GM21381 (cell line): Measurements from ENCODE around the gene SNX25.
"Not testable (repeated sequence)": the region's sequence is repeated elsewhere in the genome, so short reads cannot be mapped to it uniquely, and the experiment has no call there.

Experiments
- ATAC-seq: cut with Tn5 transposase; IDR thresholded peaks from one replicate; pipeline ENCODE4 v1.9.1; 2021; ENCODE audit warnings: mild to moderate bottlenecking, moderate library complexity; ENCODE audit not compliant: unreplicated experiment

Gene SNX25

DNA sequence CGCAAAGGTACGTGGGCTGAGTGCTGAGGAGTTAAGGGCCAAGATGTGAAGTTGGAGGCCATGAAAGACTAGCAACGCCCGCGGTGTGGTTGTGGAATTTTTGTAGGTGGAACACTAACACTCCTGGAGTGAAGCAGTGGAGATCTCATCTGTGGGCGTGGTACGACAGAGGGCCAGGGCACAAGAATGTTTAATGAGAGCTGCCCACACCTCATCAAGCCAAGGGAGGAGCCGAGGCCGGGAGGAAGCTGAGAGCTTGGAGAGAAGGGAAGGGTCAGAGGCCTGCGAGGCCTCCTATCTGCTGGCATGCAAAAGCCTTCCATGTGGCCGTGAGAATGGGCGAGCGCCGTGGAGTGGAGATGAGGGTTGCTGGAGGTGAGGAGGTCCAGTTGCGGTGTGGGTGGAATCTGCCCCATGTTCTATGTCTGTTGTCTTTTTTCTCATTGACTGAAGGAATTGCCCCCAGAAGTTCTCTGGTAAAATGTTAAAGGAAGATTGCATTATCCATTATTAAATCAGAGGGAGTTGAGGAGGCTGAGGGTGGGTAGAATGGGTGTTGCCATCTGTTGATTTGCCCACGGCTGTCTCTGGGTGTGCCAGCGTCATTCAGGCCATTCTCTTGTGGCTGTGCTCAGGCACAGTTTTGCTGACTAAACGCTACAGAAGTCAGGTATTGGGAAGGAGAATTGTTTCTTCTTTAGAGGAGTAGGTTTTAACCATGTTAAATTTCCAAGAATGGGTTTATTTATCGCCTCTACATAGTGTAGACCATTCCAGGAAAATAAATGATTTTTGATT is 19.8 kb downstream of the SNX25 start:
- no peak for ATAC-seq

GRCh38 chr4:185232370-185232769 is 23.0 kb downstream of the SNX25 start:
- ATAC-seq, result no peak

DNA sequence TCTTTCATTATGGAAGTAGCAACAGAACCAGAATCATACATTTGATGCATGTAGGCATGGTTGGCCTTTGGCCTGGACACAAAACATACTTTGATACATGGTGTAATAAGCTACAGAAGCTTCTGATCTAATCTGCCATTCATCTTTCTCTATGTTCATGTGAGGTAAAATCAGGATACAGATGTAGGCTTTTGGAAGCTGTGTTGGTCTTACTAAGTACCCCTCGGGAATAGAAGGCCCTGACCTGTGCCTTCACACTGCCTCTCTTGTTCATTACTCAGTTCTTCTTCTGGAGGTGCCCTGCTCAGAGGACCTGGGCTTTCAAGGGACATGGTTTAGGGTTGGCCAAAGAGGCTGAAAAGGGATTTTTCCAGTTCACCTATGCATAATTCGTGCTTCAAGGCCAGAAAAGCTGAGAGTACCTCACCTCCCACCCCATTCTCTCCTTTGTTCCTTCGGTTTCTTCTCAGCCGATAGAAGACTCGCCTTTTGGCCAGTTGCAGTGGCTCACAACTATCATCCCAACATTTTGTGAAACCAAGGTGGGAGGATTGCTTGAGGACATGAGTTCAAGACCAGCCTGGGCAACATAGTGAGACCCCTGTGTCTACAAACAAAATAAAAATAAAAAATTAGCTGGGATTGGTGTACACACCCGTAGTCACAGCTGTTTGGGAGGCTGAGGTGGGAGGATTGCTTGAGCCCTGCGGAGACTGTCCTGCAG is 25.9 kb downstream of the SNX25 start:
- no peak for ATAC-seq

DNA sequence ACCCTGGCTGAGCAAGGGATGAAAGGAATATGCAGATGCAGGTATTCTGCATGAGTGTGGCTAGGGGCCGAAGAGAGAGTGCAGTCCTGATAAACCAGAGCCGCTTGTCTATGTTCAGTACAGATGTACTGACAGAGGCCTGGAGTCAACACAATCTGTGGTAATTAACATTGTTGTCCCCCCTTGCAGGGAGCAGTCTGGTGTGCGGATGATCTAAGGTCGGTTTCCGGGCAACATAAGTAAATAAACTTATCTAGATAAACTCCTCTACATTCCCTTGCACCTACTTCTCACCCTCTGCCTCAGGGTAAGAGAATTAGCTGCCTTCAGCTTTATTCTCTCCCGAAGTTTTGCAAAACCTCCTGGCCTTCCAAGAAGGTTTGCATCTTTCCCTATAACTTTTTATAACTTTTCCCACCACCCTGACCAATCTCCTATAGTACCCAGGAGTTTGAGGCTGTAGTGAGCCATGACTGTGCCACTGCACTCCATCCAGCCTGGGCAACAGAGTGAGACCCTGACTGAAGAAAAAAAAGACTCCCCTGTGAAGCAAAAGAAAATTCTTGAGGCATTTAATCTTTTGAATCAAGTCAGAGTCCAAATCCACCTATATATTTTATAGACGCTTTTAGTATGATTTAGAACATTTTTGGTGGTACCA is 26.6 kb downstream of the SNX25 start:
- ATAC-seq, result no peak

- no peak for ATAC-seq
Observed at GRCh38 chr4:185237175-185237574, 27.8 kb downstream of the SNX25 start.

- ATAC-seq, result no peak
Observed at GRCh38 chr4:185238215-185238681, 28.9 kb downstream of the SNX25 start.

- ATAC-seq, result no peak
Observed at GRCh38 chr4:185238750-185239149, 29.4 kb downstream of the SNX25 start.

- ATAC-seq, result not testable (repeated sequence)
Observed at GRCh38 chr4:185240486-185240885, 31.1 kb downstream of the SNX25 start.

DNA sequence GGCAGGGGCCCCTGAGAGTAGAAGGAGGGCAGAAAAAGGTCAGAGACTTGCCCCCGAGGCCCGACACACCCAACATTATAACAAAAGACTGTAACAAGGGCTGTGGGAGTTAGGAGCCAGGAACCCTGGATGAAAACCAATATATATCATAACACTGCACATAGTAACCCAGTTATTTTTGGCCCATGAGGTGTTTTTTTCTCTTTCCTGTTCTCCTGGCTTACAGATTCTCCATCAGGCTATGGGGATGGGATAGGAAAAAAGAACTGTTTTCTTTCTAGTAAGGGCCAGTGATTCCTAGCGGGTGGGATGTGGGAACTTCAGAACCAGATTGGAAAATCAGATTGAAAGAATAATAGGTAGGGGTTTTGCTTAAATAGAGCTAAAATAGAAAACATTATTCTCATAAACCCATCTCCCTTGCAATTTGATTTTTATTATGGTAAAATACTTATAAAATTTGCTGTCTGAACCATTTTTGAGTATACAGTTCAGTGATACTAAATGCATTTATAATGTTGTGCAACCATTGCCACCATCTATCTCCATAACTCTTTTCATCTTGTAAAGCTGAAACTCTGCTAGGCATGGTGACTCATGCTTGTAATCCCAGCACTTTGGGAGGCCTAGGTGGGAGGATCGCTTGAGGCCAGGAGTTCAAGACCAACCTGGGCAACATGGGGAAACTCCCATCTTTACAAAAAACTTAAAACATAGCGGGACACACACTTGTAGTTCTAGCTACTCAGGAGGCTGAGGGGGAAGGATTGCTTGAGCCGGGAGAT is 33.5 kb downstream of the SNX25 start:
- ATAC-seq, result no peak

GRCh38 chr4:185243879-185244278 is 34.5 kb downstream of the SNX25 start:
- no peak for ATAC-seq

DNA sequence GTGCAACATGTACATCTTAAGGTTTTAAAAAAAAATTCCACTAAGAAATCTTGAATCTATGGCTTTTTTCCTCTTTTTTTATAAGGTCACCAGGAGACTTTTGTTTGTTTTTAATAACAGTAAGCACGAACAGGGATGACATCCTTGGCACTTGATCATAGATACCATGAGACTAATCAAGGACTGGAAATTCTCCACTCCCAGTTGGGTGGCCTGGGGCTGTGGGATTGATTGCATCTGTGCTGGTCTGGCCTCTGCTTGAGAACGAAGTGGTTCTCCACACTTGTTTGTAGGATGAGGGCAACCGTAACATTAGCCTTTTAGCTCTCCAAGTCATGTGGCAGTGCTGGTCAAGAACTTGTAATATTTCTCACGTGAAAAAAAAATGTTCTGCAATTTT is 35.4 kb downstream of the SNX25 start:
- ATAC-seq, result no peak

DNA sequence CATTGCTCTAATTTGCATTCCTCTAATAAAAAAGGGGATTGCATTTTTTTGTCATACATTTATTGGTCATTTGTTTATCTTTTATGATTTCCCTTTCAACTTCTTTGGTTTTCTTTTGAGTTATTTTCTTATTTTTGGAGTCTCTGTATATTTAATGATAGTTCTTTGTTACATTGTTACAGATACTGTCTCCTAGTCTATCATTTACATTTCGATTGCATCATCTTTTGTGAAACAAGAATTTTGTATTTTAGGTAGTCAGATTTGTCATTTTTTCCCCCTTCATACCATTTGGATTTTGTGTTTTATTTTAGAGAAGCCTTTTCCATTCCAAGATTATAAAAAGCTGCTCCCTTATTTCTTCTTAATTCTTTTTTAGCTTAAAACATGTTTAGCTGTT is 37.1 kb downstream of the SNX25 start:
- no peak for ATAC-seq

- ATAC-seq, result no peak
Observed at GRCh38 chr4:185247151-185247550, 37.8 kb downstream of the SNX25 start.

GRCh38 chr4:185248393-185249039 is 39.1 kb downstream of the SNX25 start:
- no peak for ATAC-seq

- ATAC-seq, result no peak
Observed at GRCh38 chr4:185249105-185249504, 39.7 kb downstream of the SNX25 start.

GRCh38 chr4:185254434-185254833 is 45.0 kb downstream of the SNX25 start:
- ATAC-seq, result no peak

- peak; percentile 36 for ATAC-seq
Observed at GRCh38 chr4:185255868-185256267, 46.5 kb downstream of the SNX25 start.

DNA sequence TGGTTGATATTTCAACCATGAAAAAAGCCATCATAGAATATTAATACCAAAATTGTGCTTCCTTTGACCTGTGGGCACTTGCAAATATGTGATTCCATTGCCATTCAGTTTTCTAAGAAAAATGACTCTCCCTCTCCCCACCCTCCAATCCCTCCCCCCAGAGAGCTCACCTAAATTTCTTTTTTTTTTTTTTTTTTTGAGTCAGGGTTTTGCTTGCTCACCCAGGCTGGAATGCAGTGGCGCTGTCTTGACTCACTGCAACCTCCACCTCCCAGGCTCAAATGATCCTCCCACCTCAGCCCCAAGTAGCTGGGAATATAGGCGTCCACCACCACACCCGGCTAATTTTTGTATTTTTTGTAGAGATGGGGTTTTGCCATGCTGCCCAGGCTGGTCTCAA is 47.0 kb downstream of the SNX25 start:
- no peak for ATAC-seq

DNA sequence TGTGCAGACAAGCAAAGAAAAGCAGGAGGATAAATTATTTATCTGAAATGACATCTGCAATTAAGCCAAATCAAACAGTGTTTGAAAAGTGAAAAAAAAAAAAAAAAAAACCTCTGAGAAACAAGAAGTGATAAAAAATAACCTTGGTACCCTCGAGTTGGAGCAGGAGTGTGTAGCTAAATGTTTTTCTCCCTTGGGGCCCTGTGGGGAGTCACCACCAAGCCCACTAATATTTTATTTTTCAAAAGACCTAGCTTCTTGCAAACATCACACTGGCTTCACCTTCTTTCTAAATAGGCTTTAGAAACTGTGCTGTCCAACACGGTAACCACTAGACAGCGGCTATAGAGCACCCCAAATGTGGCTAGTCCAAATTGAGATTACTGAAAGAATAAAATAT is 47.7 kb downstream of the SNX25 start:
- no peak for ATAC-seq

DNA sequence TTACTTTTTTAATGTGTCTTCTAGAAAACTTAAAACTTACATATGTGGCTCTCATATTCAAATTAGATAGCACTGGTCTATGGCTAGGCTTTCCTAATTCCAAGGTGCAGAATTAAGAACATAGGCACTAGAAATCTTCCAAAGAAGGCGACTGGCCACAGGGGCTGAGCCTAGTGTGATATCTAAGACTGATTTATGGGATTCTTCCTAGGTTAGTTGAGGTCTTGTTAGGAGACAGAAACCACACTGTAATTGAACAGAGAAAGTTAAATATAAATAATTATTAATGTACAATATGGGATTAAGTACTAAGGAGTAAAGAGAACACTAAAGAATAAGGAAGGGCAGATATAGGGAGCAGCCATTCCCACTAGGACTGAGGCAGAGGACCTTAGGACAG is 48.3 kb downstream of the SNX25 start:
- ATAC-seq, result no peak
